Smooth muscle cell (in vitro differentiated cells): ENCODE data around the gene SLC1A4. TPM values are rescaled to one million over a fixed set of nuclear protein-coding genes. Genes with fewer than 3 reads are reported as not detected.

ENCODE experiments used
- DNase-seq: peaks from one replicate; lab custom pipeline; 2025; ENCODE audit not compliant: unreplicated experiment; lab: John Stamatoyannopoulos, UW
- H2AFZ ChIP-seq: fragments of 200-600 bp; sonication (generic); 2 replicates; pipeline ENCODE4 v1.6.0; 2016; ENCODE audit warnings: antibody characterized with exemption, low read depth, mild to moderate bottlenecking
- H3F3A ChIP-seq: fragments of 200-600 bp; sonication (generic); 2 replicates; pipeline ENCODE4 v1.6.0; 2017; ENCODE audit warnings: antibody characterized with exemption, low read depth
- H3K27ac ChIP-seq: fragments of 200-600 bp; sonication (generic); 2 replicates; pipeline ENCODE4 v1.5.1; 2016; ENCODE audit warnings: low read depth, mild to moderate bottlenecking
- H3K27me3 ChIP-seq: fragments of 200-600 bp; sonication (generic); 2 replicates; pipeline ENCODE4 v1.6.1; 2016; ENCODE audit warnings: low read depth, mild to moderate bottlenecking
- H3K36me3 ChIP-seq: fragments of 200-600 bp; sonication (generic); 2 replicates; pipeline ENCODE4 v1.5.1; 2016; ENCODE audit warnings: low read depth
- H3K4me1 ChIP-seq: fragments of 200-600 bp; sonication (generic); 2 replicates; pipeline ENCODE4 v1.5.1; 2016; ENCODE audit warnings: low read depth
- H3K4me2 ChIP-seq: fragments of 200-600 bp; sonication (generic); 2 replicates; pipeline ENCODE4 v1.6.0; 2016; ENCODE audit warnings: mild to moderate bottlenecking
- H3K4me3 ChIP-seq: fragments of 200-600 bp; sonication (generic); 2 replicates; pipeline ENCODE4 v1.5.1; 2016; ENCODE audit warnings: mild to moderate bottlenecking
- H3K79me2 ChIP-seq: fragments of 200-600 bp; sonication (generic); 2 replicates; pipeline ENCODE4 v1.6.0; 2016; ENCODE audit warnings: low read depth, mild to moderate bottlenecking
- H3K9ac ChIP-seq: fragments of 200-600 bp; sonication (generic); 2 replicates; pipeline ENCODE4 v1.6.0; 2016; ENCODE audit warnings: low read depth
- H3K9me3 ChIP-seq: fragments of 200-600 bp; sonication (generic); replicated peaks from 2 replicates; pipeline ENCODE4 v1.5.1; 2016; ENCODE audit warnings: low read depth
- H4K20me1 ChIP-seq: fragments of 200-600 bp; sonication (generic); 2 replicates; pipeline ENCODE4 v1.6.0; 2016; ENCODE audit warnings: low read depth
- CTCF ChIP-seq: fragments of 200-600 bp; sonication (generic); IDR thresholded peaks from 2 replicates; pipeline ENCODE4 v1.5.1; 2017; ENCODE audit warnings: borderline replicate concordance, mild to moderate bottlenecking, antibody characterized with exemption; ENCODE audit not compliant: insufficient read depth, poor library complexity, severe bottlenecking
- WGBS: methylation state at CpG from one replicate; pipeline ENCODE4 v1.1.7; 2016; ENCODE audit warnings: low lambda C conversion rate; 5-methylcytosine and 5-hydroxymethylcytosine counted together
- polyA plus RNA-seq: library from polyadenylated mRNA; unstranded; fragments of >200 nt; fragmentation: Nextera tagmentation; extraction: Ambion mirVana; gene quantifications from 2 replicates; pipeline ENCODE4 v1.2.1, GENCODE V29; 2016
- total RNA-seq: library from RNA; depleted of rRNA; stranded (reverse); fragments of >200 nt; gene quantifications from 2 replicates; pipeline ENCODE4 v1.2.3, GENCODE V29; 2014

SLC1A4 gene
- total and polyA plus RNA-seq, 2 experiments from 2014 or later, result 14.2 to 16.9 TPM

GRCh38 chr2:65046633-65047407, 57.6 kb downstream of the SLC1A4 start:
- no peaks in the 10 kb centered on the region for H3K36me3 ChIP-seq
- H3K9me3 ChIP-seq, result no peaks in the 10 kb centered on the region
- no peak for TF ChIP-seq CTCF
- DNase-seq, result no peak
- no peaks in the 10 kb centered on the region for H3K27me3 ChIP-seq
- 91% methylated on average over 11 of the region's 11 CpGs for WGBS
- no peaks in the 10 kb centered on the region for H3F3A ChIP-seq
- H3K4me3 ChIP-seq, result no peak overlapping the region
- no peaks in the 10 kb centered on the region for H3K79me2 ChIP-seq
- peaks cover 3% of the 10 kb centered on the region for H4K20me1 ChIP-seq
- H3K9ac ChIP-seq, result no peak overlapping the region
- no peak overlapping the region for H2AFZ ChIP-seq
- peaks cover 9% of the 10 kb centered on the region for H3K4me1 ChIP-seq
- no peak overlapping the region for H3K4me2 ChIP-seq
- H3K27ac ChIP-seq, result no peak overlapping the region

- H3K9ac ChIP-seq, result no peak overlapping the region
- WGBS, result 85% methylated on average over 1 of the region's 1 CpG
Observed at GRCh38 chr2:65049010-65049639, 59.9 kb downstream of the SLC1A4 start.

GRCh38 chr2:65050931-65051330, 61.7 kb downstream of the SLC1A4 start:
- Histone ChIP-seq H3K4me2 (no peak overlapping the region), H3K36me3 (no peaks in the 10 kb centered on the region), H3K4me1 (no peaks in the 10 kb centered on the region), H2AFZ (no peak overlapping the region), H4K20me1 (peaks cover 2% of the 10 kb centered on the region), H3K79me2 (no peaks in the 10 kb centered on the region), H3K4me3 (no peak overlapping the region), H3K27ac (no peak overlapping the region), H3K9me3 (no peaks in the 10 kb centered on the region), H3K9ac (no peak overlapping the region), H3K27me3 (no peaks in the 10 kb centered on the region), H3F3A (no peaks in the 10 kb centered on the region)
- no peak for DNase-seq
- WGBS, result 78% methylated on average over 3 of the region's 3 CpGs
- TF ChIP-seq CTCF, result no peak

More at GRCh38 chr2:65049010-65049639, 59.9 kb downstream of the SLC1A4 start:
- TF ChIP-seq CTCF, result no peak
- H3K36me3 ChIP-seq, result no peaks in the 10 kb centered on the region
- H3K4me3 ChIP-seq, result no peak overlapping the region
- peaks cover 9% of the 10 kb centered on the region for H3K4me1 ChIP-seq
- no peaks in the 10 kb centered on the region for H3K27me3 ChIP-seq
- no peak overlapping the region for H2AFZ ChIP-seq
- no peaks in the 10 kb centered on the region for H3K9me3 ChIP-seq
- H3K79me2 ChIP-seq, result no peaks in the 10 kb centered on the region
- DNase-seq, result no peak
- peaks cover 3% of the 10 kb centered on the region for H4K20me1 ChIP-seq
- no peak overlapping the region for H3K27ac ChIP-seq
- no peak overlapping the region for H3K4me2 ChIP-seq
- no peaks in the 10 kb centered on the region for H3F3A ChIP-seq
